GM18498 (cell line): ENCODE data around the gene SLC6A19.

Experiments
- ATAC-seq: cut with Tn5 transposase; IDR thresholded peaks from one replicate; pipeline ENCODE4 v1.9.1; 2021; ENCODE audit warnings: mild to moderate bottlenecking, moderate library complexity; ENCODE audit not compliant: unreplicated experiment

Gene SLC6A19

GRCh38 chr5:1179383-1179715, 22.0 kb upstream of the SLC6A19 start:
- ATAC-seq, result no peak

- no peak for ATAC-seq
Measured at GRCh38 chr5:1180096-1180495, 21.3 kb upstream of the SLC6A19 start.

- no peak for ATAC-seq
Measured at GRCh38 chr5:1180841-1181271, 20.5 kb upstream of the SLC6A19 start.

- ATAC-seq, result no peak
Measured at GRCh38 chr5:1181451-1182359, 19.7 kb upstream of the SLC6A19 start.

DNA sequence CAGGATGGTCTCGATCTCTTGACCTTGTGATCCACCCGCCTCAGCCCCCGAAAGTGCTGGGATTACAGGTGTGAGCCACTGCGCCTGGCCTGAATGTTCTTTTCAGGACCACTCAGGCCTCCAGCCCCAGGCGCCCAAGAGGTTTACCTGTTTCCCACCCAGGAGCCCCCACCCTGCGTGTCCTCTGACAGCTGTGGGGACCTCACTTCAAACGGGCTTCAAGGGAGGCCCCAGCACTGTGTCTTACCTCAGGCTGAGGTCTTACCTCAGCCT, 19.1 kb upstream of the SLC6A19 start:
- ATAC-seq, result no peak

DNA sequence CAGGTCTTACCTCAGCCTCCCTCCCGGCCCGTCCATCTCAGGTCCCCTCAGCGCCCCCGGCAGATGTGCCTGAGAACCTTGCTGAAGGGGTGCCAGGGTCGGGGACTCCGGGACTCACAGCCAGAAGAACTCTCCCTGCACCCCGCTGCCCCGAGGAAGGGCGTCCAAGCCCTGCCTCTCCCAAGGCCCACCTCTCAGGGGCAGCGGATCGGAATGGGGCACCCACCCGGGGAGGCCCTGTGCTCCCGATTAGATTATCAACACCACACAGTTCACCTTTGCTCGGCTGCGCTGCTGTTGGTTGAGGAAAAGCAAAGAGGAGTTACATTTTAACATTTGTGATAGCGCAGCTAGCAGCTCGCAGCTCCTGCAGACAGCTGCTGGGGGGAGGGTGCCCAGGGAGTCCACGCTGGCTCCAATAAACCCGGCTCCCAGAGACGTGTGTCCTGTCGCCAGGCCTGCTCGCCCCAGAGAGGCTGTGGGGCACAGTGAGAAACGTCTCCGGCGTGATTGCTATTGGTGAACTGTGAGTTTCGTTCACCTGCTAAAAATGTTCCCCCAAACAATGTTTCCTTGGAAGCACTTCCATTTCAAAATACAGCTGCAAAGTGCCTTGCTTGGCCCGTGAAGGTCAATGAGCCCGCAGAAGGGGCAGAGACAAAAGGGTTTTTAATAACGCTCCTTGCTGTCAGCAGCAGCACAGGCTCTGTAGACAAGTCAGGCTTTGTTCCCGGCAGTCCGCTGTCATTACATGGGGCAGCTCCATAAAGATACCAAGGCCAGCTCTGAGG, 18.6 kb upstream of the SLC6A19 start:
- ATAC-seq, result no peak

- no peak for ATAC-seq
Measured at GRCh38 chr5:1183424-1184162, 17.8 kb upstream of the SLC6A19 start.

DNA sequence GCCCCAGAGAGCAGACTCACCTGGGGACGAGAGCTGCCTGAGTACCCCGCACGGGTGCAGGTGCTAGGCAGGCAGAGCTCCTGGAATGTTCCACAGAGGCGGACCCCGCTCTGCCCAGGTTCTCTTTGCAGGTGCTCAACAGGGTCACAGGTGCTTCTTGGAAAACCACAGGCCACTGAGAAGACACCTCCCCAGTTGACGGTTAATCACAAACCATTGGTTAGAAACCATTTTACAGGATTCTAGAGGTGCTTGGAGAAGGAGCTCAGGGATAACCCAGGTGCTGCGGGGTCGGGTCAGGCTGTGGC, 17.3 kb upstream of the SLC6A19 start:
- ATAC-seq, result no peak

DNA sequence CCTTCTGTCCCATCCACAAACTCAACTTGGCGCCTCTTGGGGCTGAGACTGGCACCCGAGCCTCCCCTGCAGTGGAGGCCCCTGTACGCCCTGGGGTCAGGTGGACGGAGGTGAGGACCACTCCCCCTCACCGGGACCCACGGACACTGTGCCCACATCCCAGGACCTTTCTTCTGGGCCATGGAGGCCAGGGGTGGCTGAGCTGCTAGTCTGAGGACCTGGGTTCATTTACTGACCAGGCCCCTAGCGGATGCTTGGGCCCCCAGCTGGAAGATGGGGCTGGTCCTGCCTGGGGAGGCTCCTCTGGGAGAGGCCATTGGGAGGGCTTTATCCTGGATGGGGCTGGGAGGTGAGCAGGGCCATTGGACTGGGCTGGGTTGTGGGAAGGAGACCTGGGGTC, 16.9 kb upstream of the SLC6A19 start:
- no peak for ATAC-seq

- no peak for ATAC-seq
Measured at GRCh38 chr5:1185038-1185627, 16.3 kb upstream of the SLC6A19 start.

DNA sequence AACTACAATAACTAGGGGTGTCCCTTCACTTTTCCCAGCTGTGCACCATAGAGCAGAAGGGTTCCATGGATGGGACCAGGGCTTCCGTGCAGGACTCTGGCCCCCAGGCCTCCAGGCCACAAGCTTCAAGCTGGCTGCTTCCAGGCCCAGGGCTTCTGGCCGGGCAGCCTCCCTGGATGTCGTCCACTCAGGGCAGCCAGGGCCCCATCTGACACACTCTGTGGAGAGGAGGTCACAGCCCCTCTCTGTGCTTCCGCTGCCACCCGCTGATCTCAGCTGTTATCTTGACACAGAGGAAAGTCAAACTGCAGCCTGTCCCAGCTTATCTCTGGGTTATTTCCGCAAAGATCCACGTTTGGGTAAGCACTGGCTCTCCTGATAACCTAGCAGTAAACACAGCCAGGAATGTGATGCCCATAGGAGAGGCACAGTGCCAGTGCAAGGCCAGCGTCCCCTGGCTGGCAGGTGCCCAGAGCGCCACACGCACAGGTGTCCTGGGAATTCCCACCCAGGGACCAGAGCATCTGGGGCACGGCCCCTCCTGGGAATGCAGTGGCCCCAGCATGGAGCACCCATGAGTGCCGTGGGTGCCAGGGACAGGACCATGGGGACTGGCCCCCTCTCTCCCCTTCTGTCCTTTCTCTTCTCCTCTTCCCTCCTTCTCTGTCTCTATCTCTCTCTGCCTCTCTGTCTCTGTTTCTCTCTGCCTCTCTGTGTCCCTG, 15.6 kb upstream of the SLC6A19 start:
- ATAC-seq, result no peak

DNA sequence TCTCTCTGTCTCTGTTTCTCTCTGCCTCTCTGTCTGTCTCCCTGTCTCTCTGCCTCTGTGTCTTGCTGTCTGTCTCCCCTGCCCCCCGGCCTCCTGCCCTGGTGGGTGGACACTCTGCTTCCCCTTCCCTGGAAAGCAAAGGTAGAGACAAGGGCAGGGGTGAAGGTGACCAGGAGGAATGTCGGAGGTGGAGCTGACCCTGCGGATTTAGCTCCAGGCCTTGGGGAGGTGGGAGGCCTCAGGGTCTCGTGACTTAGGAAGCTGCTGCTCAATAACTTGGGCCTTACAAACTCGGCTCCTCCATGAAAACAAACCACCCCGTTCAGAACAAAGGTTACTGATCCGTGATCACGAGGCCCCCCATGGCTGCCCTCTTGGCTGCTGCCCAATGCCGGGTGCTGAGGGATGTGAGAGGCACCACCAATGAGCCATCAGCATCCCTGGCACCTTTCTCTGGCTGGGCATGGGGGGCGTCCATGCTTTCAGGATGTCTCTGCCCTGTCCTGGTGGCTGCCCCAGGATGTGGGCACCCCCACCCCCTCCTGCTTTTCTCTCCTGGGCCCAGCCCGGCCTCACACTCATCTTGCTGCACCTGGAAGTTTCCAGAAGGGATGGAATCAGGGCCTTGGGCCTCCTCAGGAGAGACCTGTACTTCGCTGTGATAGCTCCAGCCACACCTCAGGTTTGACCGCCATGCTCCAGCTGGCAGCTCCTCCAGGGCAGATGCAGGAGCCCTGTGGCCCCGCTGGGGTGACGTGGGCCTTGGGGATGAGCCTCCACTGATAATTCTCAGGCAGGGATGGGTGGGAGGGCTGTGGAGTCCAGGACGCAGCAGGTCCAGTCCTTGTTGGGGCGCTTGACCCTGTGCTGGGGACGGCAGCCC, 14.8 kb upstream of the SLC6A19 start:
- no peak for ATAC-seq

GRCh38 chr5:1187234-1187949, 14.0 kb upstream of the SLC6A19 start:
- no peak for ATAC-seq

DNA sequence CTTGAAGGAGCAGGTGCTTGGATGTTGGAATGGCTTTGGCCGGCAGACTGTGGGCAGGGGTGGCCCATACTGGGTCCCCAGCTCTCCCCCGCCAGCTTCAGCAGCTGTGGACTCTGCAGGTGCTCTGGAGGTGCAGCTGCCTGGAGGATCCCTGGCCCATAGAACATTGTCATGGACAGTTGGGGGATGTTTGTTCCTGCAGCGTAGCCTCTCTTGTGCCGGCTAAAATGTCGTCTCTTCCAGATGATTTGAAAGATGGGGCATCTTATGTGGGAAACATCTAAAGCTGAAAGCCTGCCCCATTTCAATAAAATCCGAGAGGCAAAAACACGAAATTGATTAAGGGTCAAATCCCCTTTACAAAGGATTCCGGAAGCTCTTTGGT, 13.5 kb upstream of the SLC6A19 start:
- ATAC-seq, result no peak

- no peak for ATAC-seq
Measured at GRCh38 chr5:1188464-1188863, 12.9 kb upstream of the SLC6A19 start.

GRCh38 chr5:1189269-1189668, 12.1 kb upstream of the SLC6A19 start:
- no peak for ATAC-seq

DNA sequence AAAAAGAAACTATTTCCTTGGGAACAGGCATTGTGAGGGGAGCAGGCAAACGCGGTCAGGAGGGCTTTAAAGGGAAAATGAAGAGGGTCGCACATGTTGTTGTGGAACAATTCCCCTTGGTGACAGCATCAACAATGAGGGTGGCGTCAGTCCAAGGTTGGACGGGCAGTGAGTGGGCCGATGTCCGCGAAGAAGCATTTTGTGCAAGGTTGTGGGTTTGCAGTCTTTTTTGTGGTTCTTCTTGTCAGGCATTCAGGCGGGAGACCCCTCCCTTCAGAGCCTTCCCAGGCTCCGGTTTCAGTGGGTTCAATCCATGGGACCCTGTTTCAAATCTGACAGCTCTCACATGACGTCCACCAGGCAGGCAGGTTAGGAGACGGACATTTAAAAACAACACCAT, 11.1 kb upstream of the SLC6A19 start:
- ATAC-seq, result no peak

GRCh38 chr5:1190837-1191239, 10.6 kb upstream of the SLC6A19 start:
- no peak for ATAC-seq

DNA sequence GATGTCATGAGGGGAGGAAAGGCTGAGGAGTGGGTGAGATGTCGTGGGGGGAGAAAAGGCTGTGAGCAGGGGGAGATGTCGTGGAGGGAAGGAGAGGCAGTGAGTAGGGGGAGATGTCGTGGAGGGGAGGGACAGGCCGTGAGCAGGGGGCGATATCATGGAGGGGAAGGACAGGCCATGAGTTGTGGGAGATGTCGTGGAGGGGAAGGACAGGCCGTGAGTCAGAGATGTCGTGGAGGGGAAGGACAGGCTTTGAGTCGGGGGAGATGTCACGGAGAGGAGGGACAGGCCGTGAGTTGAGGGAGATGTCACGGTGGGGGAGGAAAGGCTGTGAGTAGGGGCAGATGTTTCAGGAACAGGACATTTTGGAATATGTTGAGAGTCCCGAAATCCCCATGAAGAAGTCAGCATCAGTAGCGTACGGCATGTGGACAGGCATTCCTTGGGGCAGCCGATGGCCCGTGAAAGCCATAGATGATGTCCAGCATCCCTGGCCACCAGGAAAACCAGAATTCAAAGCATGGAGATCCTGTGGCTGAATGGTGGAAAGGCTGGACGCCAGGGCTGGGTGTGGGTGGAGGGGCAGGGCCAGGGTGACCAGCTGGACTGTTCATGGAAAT, 8.3 kb upstream of the SLC6A19 start:
- ATAC-seq, result no peak
